Measurements from ENCODE around the gene ELMO1. TPM values are rescaled to one million over a fixed set of nuclear protein-coding genes. Genes with fewer than 3 reads are reported as not detected.
"Not testable (repeated sequence)": the region's sequence is repeated elsewhere in the genome, so short reads cannot be mapped to it uniquely, and the experiment has no call there.

ELMO1 gene
- polyA plus RNA-seq, 1 experiment: not detected

- no peak for DNase-seq (ENCODE audit: low read depth, low spot score)
- H3K27me3 ChIP-seq (ENCODE audit: control insufficient read depth, insufficient read depth, low read length): no peaks in the 10 kb centered on the region
- TF ChIP-seq CTCF (IDR thresholded peaks at IDR 0.05; ENCODE audit: low read depth, low read length): 0 out of 2 replicates have a peak, but pooled peaks have one; percentile 6
- H3K9me3 ChIP-seq (ENCODE audit: control insufficient read depth, insufficient read depth, low read length): no peaks in the 10 kb centered on the region
- ChIA-PET POLR2A (no interaction called here), CTCF (interaction anchor here (1.4 kb wide), 1 partner anchor 175 kb away, joined by 3 read pairs; no protein-coding TSS in a partner anchor)
- H3K4me3 ChIP-seq (ENCODE audit: low read depth, low read length): no peak overlapping the region
- no peak overlapping the region for H3K27ac ChIP-seq (ENCODE audit: low read depth, low read length)
Observed at GRCh38 chr7:37141742-37142141, 306.9 kb downstream of the ELMO1 start.

GRCh38 chr7:37133902-37134301, 314.8 kb downstream of the ELMO1 start:
- DNase-seq (ENCODE audit: low read depth, low spot score); CTCF ChIA-PET; H3K4me3 ChIP-seq (ENCODE audit: low read depth, low read length); H3K27ac ChIP-seq (ENCODE audit: low read depth, low read length); H3K27me3 ChIP-seq (ENCODE audit: control insufficient read depth, insufficient read depth, low read length); POLR2A ChIA-PET; H3K9me3 ChIP-seq (ENCODE audit: control insufficient read depth, insufficient read depth, low read length): not testable (repeated sequence)

GRCh38 chr7:37131855-37132254, 316.8 kb downstream of the ELMO1 start:
- no peaks in the 10 kb centered on the region for H3K9me3 ChIP-seq (ENCODE audit: control insufficient read depth, insufficient read depth, low read length)
- CTCF ChIA-PET: no interaction called here
- DNase-seq (ENCODE audit: low read depth, low spot score): no peak
- POLR2A ChIA-PET: no interaction called here
- no peak for TF ChIP-seq CTCF (IDR thresholded peaks at IDR 0.05; ENCODE audit: low read depth, low read length)
- H3K4me3 ChIP-seq (ENCODE audit: low read depth, low read length): no peak overlapping the region
- no peaks in the 10 kb centered on the region for H3K27me3 ChIP-seq (ENCODE audit: control insufficient read depth, insufficient read depth, low read length)
- H3K27ac ChIP-seq (ENCODE audit: low read depth, low read length): no peak overlapping the region

- POLR2A ChIA-PET: no interaction called here
- H3K27me3 ChIP-seq (ENCODE audit: control insufficient read depth, insufficient read depth, low read length): no peaks in the 10 kb centered on the region
- H3K9me3 ChIP-seq (ENCODE audit: control insufficient read depth, insufficient read depth, low read length): no peaks in the 10 kb centered on the region
- no peak overlapping the region for H3K27ac ChIP-seq (ENCODE audit: low read depth, low read length)
- no peak for DNase-seq (ENCODE audit: low read depth, low spot score)
- TF ChIP-seq CTCF (IDR thresholded peaks at IDR 0.05; ENCODE audit: low read depth, low read length): no peak
- CTCF ChIA-PET: no interaction called here
- H3K4me3 ChIP-seq (ENCODE audit: low read depth, low read length): no peak overlapping the region
Observed at GRCh38 chr7:37129035-37129425, 319.6 kb downstream of the ELMO1 start.

- no peak for TF ChIP-seq CTCF (IDR thresholded peaks at IDR 0.05; ENCODE audit: low read depth, low read length)
- POLR2A ChIA-PET: no interaction called here
- DNase-seq (ENCODE audit: low read depth, low spot score): no peak
- CTCF ChIA-PET: no interaction called here
- H3K27me3 ChIP-seq (ENCODE audit: control insufficient read depth, insufficient read depth, low read length): no peaks in the 10 kb centered on the region
- no peak overlapping the region for H3K4me3 ChIP-seq (ENCODE audit: low read depth, low read length)
- H3K27ac ChIP-seq (ENCODE audit: low read depth, low read length): no peak overlapping the region
- H3K9me3 ChIP-seq (ENCODE audit: control insufficient read depth, insufficient read depth, low read length): no peaks in the 10 kb centered on the region
Observed at GRCh38 chr7:37128327-37129034, 320.2 kb downstream of the ELMO1 start.
